ENCODE data around the gene ERH.
"Not testable (repeated sequence)": the region's sequence is repeated elsewhere in the genome, so short reads cannot be mapped to it uniquely, and the experiment has no call there.

The ERH gene

GRCh38 chr14:69398818-69399210, 715 bp upstream of the ERH start:
- DNase-seq (ENCODE audit: low read depth in 2 of 2) = no peak
- H3K4me3 ChIP-seq (replicated peaks in 1 of 2; ENCODE audit: low read depth in 2 of 2, low read length in 2 of 2) = peak overlapping the region; percentile 86 to 98

GRCh38 chr14:69395929-69396328, 2.2 kb downstream of the ERH start:
- H3K4me3 ChIP-seq (replicated peaks in 1 of 2; ENCODE audit: low read depth in 2 of 2, low read length in 2 of 2) = no peak overlapping the region
- DNase-seq (ENCODE audit: low read depth in 2 of 2) = no peak
- no peak for TF ChIP-seq CTCF (IDR thresholded peaks at IDR 0.05; ENCODE audit: low read depth, low read length)

More at GRCh38 chr14:69398818-69399210, 715 bp upstream of the ERH start:
- no peak for TF ChIP-seq CTCF (IDR thresholded peaks at IDR 0.05; ENCODE audit: low read depth, low read length)

GRCh38 chr14:69392481-69392880, 5.6 kb downstream of the ERH start:
- no peak overlapping the region for H3K4me3 ChIP-seq (replicated peaks in 1 of 2; ENCODE audit: low read depth in 2 of 2, low read length in 2 of 2)
- TF ChIP-seq CTCF (IDR thresholded peaks at IDR 0.05; ENCODE audit: low read depth, low read length) = no peak
- DNase-seq (ENCODE audit: low read depth in 2 of 2) = no peak

GRCh38 chr14:69391400-69391799, 6.7 kb downstream of the ERH start:
- not testable (repeated sequence) for H3K4me3 ChIP-seq (replicated peaks in 1 of 2; ENCODE audit: low read depth in 2 of 2, low read length in 2 of 2)
- peak; percentile 38 to 67 for DNase-seq (ENCODE audit: low read depth in 2 of 2)

GRCh38 chr14:69387311-69387710, 10.8 kb downstream of the ERH start:
- no peak overlapping the region for H3K4me3 ChIP-seq (replicated peaks in 1 of 2; ENCODE audit: low read depth in 2 of 2, low read length in 2 of 2)
- TF ChIP-seq CTCF (IDR thresholded peaks at IDR 0.05; ENCODE audit: low read depth, low read length) = no peak
- DNase-seq (ENCODE audit: low read depth in 2 of 2) = peak in 1 of 2 donors; percentile 27

- H3K4me3 ChIP-seq (replicated peaks in 1 of 2; ENCODE audit: low read depth in 2 of 2, low read length in 2 of 2) = no peak overlapping the region
- TF ChIP-seq CTCF (IDR thresholded peaks at IDR 0.05; ENCODE audit: low read depth, low read length) = no peak
- no peak for DNase-seq (ENCODE audit: low read depth in 2 of 2)
Measured at GRCh38 chr14:69378274-69378673, 19.8 kb downstream of the ERH start.

- peak; percentile 56 to 95 for DNase-seq (ENCODE audit: low read depth in 2 of 2)
- TF ChIP-seq CTCF (IDR thresholded peaks at IDR 0.05; ENCODE audit: low read depth, low read length) = no peak
- H3K4me3 ChIP-seq (replicated peaks in 1 of 2; ENCODE audit: low read depth in 2 of 2, low read length in 2 of 2) = no peak overlapping the region
Measured at GRCh38 chr14:69376439-69376838, 21.7 kb downstream of the ERH start.

All from cardiac fibroblast (primary cell).